GM10847 (cell line): Measurements from ENCODE around the gene MAG.

Experiments used
- POLR2A ChIP-seq: IDR thresholded peaks from 2 replicates; pipeline ENCODE4 v1.6.1; 2011; ENCODE audit not compliant: insufficient read length; ENCODE audit errors: extremely low read depth

Gene MAG

DNA sequence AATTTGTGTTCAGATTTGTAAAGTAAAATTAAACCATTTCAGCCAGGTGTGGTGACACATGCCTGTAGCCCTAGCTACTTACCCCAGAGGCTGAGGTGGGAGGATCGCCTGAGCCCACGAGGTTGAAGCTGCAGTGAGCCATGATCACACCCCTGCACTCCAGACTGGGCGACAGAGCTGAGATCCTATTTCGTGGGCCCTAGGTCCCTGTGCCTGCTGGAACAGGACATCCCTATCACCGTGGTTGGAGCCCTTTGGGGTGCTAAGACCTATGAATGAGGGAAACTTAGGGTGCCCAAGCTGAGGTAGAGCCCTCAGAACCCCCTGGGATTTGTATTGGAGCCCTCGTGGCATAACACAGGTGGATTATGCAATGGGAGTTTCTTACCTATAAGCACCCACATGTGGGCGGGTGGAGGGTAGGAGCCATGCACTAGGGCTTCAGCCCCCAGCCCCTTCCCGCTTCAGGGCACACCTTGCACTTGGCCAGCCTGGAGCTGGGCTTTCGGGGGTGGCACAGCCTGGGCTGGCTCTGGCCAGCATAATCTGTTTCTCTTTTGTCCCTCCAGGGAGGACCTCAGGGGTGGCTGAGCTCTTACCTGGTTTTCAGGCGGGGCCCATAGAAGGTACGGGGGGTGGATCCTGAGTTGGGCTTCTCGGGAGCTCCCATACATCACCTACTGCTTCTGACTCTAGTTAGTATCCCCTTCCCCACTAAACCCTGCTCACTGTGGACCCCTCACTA, 30.4 kb upstream of the MAG start:
- TF ChIP-seq POLR2A: no peak

DNA sequence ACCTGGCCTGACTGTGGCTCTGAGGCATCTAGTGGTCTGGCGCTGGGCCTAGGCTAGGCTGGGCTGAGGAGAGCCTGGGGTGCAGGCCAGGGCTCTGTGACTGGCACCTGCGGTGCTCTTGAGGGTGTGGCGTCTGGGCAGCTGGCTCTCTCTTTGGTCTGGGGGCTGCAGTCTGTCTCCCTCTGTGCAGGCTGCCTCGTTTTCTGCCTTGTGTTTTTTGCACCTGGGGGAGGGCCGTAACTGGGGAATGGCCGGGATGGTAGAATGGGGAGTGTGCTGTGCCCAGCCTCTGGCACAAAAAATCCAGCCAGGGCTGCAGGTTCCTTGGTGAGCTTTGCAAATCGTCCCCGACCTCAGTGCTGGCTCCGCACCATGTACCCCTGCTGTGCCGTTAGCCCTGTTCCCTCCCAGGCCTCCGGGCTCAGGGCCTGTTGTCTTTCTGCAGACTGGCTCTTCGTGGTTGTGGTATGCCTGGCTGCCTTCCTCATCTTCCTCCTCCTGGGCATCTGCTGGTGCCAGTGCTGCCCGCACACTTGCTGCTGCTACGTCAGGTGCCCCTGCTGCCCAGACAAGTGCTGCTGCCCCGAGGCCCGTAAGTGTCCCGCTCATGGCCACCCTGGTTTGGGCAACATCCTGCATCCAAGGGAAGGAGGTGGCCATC, 29.7 kb upstream of the MAG start:
- no peak for TF ChIP-seq POLR2A

- TF ChIP-seq POLR2A: no peak
Observed at GRCh38 chr19:35264268-35265125, 27.5 kb upstream of the MAG start.

DNA sequence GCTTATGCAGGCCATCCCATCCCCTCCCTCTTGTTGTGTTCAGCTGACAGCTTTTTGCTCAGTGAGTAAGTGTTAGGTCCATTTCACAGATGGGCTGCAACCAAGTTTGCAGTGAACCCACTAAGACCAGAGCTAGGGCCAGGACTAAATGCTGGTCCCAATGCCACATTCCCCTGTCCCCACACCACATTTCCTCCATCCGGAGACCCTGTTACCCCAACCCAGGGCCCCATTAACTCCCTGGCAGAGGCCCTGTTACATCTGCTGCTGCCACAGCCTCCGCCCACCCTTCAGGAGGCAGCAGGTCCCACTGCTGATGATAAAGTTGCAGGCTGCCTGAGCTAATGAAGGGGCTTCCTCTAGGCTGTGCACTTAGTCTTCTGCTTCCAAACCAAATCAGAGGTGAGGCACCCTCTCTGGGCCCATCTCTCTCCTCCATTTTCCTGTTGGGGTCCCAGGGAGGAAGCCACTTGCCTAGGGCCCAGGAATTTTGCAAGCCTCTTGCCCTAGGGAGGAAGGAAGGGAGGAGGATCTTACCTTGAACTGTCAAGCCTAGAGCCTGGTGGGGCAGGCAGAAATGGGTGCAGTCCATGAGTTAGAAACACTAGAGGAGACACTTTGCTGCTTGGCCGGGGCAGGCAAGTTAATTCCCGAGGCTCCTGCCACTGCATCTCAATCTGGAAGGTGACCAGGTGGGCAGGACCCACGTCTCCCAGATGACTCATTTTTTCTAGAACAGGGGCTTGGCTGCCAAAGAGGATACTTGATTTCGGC, 26.6 kb upstream of the MAG start:
- TF ChIP-seq POLR2A: no peak

GRCh38 chr19:35265900-35266519, 26.0 kb upstream of the MAG start:
- TF ChIP-seq POLR2A: no peak

- TF ChIP-seq POLR2A: no peak
Observed at GRCh38 chr19:35266520-35267352, 25.2 kb upstream of the MAG start.

- no peak for TF ChIP-seq POLR2A
Observed at GRCh38 chr19:35267353-35267817, 24.6 kb upstream of the MAG start.

GRCh38 chr19:35267818-35268535, 24.0 kb upstream of the MAG start:
- TF ChIP-seq POLR2A: peak; percentile 62

- no peak for TF ChIP-seq POLR2A
Observed at GRCh38 chr19:35268536-35269437, 23.2 kb upstream of the MAG start, which contains the start of gene USF2. Gene USF2 (plus strand): TSS chr19:35268962. CDS start chr19:35269102, 140 bp downstream.

GRCh38 chr19:35269438-35270117, 22.4 kb upstream of the MAG start:
- TF ChIP-seq POLR2A: peak; percentile 17

DNA sequence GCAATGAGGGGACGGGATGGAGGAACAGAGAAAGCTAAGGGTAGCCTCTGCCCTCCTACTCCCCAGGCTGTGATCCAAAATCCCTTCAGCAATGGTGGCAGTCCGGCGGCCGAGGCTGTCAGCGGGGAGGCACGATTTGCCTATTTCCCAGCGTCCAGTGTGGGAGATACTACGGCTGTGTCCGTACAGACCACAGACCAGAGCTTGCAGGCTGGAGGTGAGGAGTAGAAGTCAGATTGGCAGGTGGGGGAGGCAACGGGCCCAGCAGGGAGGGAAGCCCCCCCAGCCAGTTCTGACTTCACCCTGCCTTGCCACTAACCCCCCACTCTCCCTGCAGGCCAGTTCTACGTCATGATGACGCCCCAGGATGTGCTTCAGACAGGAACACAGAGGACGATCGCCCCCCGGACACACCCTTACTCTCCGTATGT, 21.6 kb upstream of the MAG start:
- no peak for TF ChIP-seq POLR2A
